Effector CD4-positive, alpha-beta T cell (primary cell): ENCODE data around the gene EHD3.
"Not testable (repeated sequence)": the region's sequence is repeated elsewhere in the genome, so short reads cannot be mapped to it uniquely, and the experiment has no call there.

Experiments
- DNase-seq: peaks from one replicate; pipeline ENCODE4 v3.0.0-alpha.2; 2020

EHD3 gene

DNA sequence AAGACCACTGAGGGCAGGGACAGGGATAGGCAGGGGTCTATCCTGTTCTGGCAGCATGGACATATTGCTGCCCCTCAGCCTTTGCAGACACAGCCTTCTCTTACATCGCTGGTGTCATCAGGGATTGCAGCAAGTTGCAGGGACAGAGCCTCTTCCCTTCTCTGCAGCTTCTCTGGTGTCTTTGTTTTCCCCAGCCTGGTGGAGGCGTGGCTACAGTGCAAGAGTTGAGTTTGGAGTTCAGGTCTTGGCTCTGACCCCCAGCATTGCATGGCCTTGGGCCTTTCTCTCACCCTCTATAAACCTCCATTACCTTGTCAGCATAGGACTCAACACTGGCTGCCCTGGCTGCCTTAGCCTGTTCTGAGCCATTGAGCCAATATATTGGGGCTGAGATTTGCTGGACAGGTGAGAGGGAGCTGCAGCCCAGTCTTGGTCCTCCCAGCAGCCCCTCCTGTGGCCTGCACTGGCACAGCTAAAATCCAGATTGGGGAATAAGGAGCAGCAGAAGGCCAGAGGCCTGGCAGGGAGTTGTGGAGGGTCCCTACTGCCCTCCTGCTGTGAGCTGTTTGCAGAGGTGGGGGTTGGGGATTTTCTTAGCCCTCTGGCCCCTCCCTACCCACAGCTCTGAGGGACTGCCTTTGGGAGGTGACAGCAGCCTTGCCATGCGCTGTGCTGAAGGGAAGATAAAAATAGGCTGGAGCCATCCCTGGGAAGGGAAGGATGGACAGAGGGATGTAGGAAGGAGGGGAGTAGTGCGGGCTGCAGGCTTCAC lies 22.8 kb downstream of the EHD3 start:
- no peak for DNase-seq

DNA sequence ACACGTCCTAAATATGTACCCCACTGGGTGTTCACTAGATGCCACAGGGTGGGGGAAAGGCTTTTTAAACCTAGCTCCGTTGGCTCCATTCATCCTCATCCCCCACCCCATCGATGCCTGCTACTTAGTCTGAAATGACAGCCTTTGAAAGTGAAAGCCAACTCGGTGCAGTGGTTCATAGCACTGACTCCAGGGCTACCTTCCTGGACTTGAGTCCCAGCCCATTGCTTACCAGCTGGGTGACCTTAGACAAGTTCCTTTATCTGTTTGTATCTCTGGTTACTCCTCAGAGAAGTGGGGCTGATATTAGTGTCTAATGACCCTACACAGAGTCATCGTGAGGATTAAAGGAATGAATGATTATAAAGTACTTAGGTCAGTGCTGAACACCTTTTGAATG lies 24.4 kb downstream of the EHD3 start:
- DNase-seq = no peak

DNA sequence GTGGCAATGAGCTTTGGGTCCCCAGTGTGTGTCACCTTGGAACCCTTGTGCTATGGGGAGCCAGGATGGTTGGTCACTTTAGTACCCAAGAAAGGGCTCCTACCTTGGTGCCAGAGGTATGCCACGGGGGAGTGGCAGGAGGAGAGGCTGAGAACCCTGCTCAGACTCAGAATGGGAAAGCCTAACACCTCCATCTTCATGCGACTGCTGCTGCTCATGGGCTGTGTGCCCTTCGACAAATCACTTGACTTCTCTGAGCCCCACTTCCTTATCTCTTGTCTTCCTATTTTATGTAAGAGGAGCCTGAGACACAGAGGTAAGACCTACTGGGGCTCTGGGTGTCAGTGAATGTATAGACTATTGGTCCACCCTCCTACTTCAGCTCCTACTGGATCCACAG lies 25.1 kb downstream of the EHD3 start:
- no peak for DNase-seq

DNA sequence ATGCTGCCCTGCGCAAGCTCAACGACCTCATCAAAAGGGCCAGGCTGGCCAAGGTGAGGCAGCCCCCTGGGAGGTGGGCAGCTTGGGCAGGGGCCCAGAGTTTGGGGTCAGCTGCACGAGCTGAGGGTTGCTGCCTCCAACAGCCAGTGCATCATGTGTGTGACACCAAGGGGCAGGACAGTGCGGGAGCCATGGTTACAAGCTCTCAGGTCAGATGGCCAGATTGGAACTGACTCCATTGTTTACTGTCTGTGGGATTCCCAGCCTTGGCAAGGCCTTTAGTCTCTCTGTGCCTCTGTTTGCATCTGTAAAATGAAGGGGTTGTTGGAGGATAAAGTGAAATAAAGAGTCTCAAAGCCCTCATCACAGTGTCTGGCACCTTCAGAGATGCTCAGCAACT lies 26.9 kb downstream of the EHD3 start:
- no peak for DNase-seq

DNA sequence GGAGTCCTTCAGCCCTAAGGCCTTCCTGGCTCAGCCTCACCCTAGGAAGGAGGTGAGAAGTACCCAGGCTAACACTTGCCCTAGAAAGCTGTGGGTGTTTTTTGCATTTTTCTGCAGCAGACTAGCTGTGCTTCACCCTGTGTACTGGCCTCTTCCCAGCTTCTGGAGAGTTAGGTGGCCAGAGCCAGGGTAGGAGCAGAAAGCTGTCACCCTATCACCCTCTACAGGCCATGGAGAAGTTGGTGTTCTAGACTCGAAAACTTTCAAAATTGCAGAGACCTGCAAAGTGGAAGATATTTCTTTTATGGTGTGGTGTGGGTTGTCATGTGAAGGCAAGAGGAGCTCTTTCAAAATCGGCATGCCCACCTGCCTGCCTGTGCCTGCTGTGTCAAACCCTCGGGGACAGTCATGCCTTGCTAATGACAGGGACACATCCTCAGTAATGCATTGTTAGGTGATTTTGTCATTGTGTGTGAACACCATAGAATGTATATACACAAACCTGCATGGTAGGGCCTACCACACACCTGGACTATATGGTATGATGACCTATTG lies 29.8 kb downstream of the EHD3 start:
- DNase-seq = no peak

DNA sequence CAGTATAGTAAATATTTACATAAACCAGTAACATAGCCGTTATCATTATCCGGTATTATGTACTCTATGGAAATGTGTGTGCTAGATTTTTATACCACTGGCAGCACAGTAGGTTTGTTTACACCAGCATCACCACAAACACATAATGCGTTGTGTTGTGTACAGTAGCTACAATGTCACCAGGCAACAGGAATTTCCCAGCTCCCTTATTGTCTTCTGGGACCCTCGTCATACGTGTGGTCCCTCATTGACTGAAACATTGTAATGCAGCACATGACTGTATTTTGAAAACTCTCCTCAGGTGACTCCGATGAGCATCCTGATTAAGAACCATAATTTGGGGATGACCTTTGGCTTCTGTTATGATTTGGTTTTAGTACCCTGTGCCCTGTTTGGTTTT lies 31.3 kb downstream of the EHD3 start:
- no peak for DNase-seq

DNA sequence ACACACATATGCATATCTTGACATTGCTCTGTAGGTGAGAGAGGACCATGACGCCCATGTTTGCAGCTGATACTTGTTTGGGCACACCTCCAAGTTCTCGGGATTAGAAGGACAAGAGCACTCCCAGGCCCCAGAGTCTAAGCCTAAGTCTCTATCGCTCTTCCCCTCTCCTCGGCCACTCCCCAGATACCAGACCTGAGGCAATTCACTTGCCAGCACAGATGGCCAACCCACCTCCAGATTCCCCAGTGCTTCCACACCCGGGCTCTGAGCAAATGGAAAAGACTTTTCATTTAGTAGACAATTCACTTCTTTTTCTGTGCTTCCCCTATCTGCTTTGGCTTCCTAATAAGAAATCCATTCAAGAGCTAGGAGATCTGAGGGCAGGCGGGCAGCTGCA lies 32.9 kb downstream of the EHD3 start:
- DNase-seq = no peak

DNA sequence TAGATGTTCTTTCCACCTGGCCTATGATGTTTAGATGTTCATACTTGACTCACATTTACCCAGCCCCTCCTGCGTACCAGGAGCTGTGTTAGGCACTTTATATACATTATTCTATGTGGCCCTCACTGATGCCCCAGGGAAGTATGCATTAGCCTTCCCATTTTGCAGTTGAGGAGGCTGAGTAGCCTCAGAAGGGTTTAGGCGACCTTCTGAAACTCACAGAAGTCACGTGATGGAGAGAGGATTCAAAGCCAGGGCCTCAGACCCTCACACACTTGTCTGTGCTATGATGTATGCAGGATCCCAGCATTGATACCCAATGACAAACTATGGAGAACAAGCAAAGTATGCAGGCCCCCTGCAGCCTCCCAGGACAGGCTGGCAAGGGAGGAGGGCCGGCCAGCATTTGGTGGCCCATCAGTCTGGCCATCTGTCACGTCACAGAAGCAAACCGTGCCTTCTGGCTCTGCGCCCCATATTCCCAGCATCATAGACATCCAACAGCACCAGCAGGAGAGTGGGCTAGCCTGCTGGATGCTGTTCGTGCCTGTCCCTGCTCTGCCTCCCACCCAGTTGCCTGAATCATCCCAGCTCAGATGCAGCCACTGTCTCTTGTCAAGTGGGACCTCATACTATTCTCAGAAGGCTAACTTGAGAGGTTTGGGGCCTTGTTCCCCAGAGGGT lies 33.6 kb downstream of the EHD3 start:
- no peak for DNase-seq

DNA sequence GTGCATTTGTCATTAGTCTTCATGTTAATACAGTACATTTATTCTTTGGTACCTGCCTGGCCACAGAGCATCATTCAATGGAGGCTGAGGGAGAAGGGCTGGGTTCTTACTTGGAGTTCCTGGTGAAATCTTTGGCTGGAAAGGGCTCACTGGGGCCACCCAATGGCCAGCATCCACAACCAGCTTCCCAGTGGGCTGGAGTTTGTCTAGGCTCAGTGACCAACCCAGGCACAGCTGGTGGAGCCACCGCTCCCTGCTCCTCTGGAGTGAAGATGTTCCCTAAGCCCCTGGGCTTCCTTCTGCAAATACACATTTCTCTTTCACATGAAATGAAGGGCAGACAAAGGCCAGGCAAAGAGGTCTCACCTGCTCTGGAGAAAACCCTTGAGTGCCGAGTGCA lies 34.4 kb downstream of the EHD3 start:
- DNase-seq = no peak

DNA sequence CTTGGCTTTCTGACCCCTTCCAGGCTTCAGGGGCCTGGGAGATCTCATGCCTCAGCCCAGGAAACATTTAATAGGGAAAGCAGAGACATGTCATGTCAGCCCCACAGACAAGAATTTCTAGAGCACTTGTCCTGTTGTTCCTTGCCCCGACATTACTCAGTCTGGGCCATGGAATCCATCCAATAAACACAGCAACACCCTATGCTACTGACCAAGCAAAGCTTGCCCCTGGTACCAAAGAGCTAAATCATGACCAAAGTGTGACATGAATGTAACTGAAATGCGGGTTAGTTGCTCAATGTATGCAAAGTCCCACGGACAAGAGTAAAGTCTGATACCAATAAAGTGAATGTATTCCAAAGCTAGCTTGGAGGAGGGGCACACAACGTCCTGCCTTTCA lies 35.1 kb downstream of the EHD3 start:
- no peak for DNase-seq

DNA sequence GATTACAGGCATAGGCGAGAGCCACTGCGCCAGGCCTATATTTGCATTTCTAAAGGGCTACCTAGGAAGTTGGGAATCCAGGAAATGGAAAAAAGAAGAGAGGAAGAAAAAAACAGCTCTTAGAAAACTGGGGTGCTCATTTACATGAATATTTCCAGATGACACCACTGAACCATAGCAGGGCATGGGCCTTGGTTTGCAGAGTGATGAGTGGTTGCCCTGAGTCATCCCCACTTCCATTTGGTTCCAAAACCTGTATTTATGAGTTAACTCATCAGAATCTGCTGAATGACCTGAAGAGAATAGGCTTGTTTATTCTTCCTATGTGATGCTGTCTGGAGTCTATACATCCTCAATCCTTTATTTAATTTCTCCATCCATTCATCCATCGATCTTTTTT lies 36.2 kb downstream of the EHD3 start:
- DNase-seq = no peak

DNA sequence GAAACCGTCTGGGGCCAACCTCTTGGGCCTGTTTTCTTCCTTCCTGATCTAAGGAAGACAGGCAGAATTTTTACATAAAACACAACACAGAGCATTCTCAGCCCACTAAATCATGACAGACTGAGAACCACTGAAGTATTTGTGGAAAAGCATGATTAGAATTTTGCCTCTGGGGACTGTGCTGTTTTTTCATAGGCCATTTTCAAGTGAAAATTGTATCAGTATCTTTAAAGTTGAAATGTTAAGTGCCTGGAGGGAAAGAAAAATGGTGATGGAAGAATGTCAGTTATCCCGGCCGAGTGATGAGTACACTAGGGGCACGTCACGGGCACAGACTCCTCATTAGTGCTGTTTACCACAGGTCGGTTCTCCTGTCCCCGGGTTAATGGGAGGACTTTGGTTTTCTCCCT lies 36.9 kb downstream of the EHD3 start:
- no peak for DNase-seq

DNA sequence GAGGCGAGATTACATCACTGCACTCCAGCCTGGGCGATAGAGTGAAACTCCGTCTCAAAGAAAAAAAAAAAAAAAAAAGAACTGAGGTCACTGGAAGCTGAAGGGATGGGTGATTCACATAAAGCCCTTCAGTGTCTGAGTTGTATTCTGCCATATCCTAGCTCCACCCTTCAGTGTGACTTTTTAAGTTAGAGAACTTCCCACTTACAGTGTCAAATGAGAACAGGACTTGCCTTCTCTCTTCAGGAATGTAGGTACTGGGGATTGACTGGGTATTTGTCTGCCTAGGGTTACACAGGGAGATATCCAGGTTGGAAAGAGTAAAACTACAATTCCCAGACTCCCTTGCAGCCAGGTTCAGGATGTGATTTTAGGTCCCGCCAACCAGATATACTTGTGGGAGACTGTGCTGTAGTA lies 37.9 kb downstream of the EHD3 start:
- no peak for DNase-seq

DNA sequence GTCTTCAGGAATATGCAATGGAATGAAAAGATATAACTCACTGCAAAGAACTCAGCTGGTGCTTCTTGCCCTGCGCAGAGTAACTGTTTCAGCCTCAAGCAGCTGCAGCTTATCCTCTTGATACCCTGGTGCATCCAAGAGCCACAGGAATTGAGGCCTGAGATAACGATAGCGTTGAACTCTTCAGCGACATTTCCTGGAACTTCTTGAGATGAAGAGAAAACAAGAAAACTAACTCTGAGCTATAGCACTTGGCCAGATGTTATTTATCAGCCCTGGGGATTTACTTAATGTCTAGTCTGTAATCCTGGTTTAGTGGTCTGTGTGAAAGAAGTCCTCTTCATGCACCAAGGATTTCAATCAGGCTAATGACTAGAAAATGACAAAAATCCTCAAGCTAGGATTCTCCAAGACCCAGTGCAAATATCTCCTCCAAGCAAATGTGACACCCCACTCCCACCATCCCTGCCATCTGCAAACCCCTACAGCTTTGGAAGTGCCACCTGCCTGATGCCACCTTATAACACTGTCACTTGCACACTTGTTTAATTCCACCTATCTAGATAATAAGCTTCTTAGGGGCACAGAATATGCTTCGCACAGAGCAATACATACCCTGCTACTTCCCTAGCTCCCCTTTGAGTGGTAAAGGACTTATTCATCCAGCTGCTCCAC lies 40.6 kb downstream of the EHD3 start:
- DNase-seq = no peak

DNA sequence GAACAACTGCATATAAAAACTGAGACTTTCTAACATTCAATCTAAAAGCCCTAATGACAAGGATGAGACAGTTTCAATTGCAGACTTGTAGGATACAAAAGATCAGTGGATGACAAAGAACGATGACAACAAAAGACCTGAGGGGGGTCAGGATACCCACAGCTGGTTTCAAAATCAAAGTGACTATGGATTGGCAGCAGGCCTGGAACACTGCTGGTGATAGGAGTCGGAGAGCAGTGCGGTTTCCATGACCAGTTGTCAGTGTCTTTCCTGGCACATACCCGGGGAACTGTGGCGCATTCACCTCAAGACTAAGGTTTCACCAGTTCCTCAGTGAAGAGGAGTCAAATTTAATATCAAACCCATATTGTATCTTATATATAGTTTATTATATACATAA lies 42.0 kb downstream of the EHD3 start:
- no peak for DNase-seq

DNA sequence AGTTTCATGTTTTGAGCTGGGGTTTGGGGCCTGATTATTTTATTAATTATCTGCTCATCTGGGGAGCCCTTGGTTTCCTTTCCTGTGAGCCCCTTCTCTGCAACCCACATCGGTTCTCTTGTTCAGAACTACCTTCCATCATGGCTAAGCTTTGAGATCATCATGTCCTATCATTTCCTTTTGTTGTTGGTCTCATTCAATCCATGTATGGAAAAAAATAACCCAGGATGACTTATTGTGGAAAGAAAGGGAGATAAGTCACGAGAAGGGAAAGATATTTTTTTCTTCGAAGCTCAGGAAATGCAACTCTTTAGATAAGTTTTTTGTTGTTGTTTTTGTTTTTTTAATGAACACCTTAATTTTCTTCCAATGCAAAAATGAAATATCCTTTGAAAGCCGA lies 43.7 kb downstream of the EHD3 start:
- DNase-seq = no peak

DNA sequence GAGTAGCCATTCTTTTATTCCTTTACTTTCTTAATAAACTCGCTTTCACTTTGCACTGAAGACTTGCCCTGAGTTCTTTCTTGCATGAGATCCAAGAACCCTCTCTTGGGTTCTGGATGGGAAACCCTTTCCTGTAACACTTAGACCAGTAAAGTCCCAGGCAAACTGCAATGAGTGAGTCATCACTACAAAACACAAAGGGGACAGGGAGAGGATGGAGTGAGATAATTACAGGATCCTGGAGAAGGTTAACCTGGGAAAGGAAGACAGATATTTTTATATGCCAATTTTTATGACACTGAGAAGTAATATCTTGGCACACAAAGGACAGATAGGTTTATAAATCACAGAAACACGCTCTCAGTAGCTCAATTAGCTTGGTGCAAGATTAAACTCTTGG lies 48.7 kb downstream of the EHD3 start:
- DNase-seq = no peak

DNA sequence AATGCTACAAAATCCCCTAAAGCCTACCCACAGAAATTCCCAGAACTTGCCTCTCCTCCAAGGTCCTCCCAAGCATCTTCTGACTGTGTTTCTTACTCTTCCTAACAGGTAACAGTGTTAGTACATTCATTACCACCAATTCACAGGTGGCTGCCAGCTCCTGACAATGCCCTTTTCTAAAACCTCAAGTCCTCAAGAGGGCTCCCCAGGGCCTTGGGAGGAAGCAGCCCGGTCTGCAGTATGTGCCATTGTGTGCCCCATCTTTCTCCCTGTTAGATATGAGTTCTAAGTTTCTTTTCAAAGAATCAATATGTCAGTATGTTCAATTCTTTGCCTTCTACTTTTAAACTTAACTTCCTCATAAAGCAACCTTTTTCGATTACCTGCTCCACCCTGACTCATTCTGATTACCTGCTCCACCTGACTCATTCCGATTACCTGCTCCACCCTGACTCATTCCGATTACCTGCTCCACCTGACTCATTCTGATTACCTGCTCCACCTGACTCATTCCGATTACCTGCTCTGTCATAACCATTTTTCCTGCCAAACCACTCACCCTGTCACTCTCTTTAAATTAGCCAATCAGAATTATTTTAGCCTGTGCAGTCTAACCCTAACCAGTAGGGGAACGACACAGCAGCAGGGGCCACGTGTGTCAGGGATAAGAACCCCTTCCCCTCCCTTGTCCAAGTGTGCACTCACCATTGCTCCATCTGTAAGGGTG lies 49.4 kb downstream of the EHD3 start:
- DNase-seq = not testable (repeated sequence)

DNA sequence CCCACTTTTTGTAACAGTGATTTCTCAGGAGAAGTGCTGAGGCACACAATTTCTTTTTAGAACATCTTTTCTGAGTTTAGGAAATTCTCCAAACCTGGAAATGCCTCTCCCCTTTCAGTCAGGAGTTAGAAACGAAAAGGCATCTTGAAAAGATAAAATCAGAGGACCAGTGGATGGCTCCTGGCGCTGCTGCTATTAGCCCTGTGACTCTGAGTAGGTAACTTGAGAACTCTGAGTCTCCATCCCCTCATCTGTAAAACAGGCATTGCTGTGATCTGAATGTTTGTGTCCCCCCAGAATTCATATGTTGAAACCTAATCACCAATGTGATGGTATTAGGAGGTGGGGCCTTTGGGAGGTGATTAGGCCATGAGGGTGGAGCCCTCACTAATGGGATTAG lies 50.2 kb downstream of the EHD3 start:
- DNase-seq = no peak

DNA sequence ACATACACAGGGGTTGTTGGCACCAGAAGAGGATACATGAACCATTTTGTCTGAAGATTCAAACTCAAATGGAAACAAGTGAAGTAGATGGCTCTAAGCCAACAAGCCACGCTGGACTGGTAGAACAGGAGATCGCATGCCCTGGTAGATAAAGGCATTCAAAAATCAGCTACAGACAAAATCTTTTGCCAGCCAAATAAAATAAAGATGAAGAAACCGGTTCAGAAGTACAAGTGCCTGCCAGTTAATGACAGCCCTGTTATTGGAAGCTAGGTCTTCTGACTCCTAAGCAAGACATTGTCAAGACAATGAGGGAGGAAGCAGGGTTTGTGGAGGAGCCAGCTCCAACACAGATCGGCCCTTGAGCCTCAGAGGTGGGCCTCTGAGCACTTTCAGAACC lies 52.3 kb downstream of the EHD3 start:
- no peak for DNase-seq

DNA sequence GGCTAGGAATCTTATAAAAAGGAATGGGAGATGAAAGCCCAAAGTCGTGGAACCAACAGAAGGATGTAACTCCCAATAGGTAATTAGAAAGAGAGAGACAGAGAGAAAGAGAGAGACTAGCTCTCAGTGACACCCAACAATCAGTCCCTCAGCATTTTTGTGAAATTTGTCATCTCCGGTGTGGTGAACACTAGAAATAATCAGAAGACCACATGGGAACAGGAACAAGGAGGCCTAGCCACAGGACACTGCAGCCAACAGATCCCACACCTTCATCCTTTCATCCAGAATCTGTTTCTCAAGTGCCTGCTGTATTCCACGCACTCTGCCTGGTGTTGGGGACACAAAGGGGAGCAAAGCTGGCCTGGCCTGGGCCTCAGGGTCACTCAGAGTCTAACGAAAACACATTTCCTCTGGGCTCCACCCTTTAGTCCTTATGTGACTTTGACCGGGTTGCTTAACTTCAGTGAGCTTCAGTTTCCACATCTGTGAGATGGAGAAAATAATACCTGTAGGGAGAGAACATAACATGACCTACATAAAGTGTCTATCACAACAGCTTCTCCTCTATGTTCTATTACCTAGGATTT lies 53.1 kb downstream of the EHD3 start:
- DNase-seq = no peak

DNA sequence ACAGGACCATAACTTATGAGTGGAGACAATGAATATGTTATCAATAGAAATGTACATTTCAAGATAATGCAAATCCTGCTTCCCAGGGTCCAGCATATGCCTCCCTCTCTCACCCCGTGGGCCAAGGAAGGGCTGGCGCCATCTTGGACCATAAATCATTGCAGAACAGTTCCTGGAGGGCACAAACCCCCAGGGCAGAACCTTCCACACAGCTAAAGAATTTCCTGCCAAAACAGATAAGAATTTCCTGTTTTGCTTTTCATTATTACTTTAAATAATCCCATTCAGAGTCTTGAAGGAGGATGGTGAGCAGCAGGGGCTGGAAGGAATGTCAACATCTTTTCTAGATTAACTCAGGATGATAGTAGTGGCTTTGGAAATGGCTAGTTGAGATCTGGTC lies 53.7 kb downstream of the EHD3 start:
- no peak for DNase-seq

DNA sequence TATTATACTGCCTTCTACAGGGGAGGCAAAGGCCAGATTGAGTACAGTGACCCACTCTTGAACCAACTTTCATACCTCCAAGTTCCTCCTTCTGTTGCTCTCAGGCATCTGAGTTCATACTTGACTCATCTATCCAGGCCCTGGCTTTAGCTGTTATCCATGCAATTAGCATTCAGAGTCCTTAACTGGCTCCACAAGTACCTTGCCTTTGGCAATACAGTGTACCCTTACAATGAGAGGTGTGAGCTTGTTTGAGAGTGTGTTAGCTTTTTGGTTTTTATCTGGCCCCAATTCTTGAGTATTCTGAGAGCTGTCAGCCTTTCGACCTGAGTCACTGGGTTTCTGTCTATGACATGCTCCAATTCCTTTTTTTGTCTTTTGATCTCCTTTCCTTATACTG lies 60.2 kb downstream of the EHD3 start:
- no peak for DNase-seq
